Left lung (tissue), 10 donors: ENCODE results near the gene TCF12. TPM values are rescaled to one million over a fixed set of nuclear protein-coding genes. Genes with fewer than 3 reads are reported as not detected.
"Not testable (repeated sequence)": the region's sequence is repeated elsewhere in the genome, so short reads cannot be mapped to it uniquely, and the experiment has no call there.

Experiments
- ATAC-seq: fragments of 200-7000 bp; cut with Tn5 transposase; one replicate; pipeline ENCODE4 v1.9.1; 2020; ENCODE audit warnings: moderate library complexity
- DNase-seq, 4 donors: peaks; one replicate each; pipeline ENCODE4 v3.0.0-alpha.2; 2013 to 2020
- H3K27ac ChIP-seq, 2 donors: fragments of 200-600 bp; sonication (generic) in 1 of 2; one replicate each; pipeline versions ENCODE4 v1.5.0 to v1.8.0; 2020 to 2021
- H3K27me3 ChIP-seq, 2 donors: fragments of 200-600 bp; sonication (generic) in 1 of 2; one replicate each; pipeline versions ENCODE4 v1.5.0 to v1.8.0; 2020 to 2021
- H3K36me3 ChIP-seq, 2 donors: fragments of 200-600 bp; sonication (generic) in 1 of 2; one replicate each; pipeline versions ENCODE4 v1.5.0 to v1.8.0; 2020 to 2021
- H3K4me1 ChIP-seq, 2 donors: fragments of 200-600 bp; one replicate each; pipeline ENCODE4 v1.8.0; 2021
- H3K4me3 ChIP-seq, 2 donors: fragments of 200-600 bp; sonication (generic) in 1 of 2; one replicate each; pipeline versions ENCODE4 v1.5.0 to v1.8.0; 2020 to 2021; ENCODE audit warnings: mild to moderate bottlenecking in 1 of 2
- H3K9me3 ChIP-seq, 2 donors: fragments of 200-600 bp; sonication (generic) in 1 of 2; one replicate each; pipeline versions ENCODE4 v1.5.0 to v1.8.0; 2020 to 2021
- CTCF ChIP-seq, 2 donors: fragments of 200-600 bp; sonication (generic) in 1 of 2; IDR thresholded peaks; one replicate each; pipeline versions ENCODE4 v1.5.0 to v1.8.0; 2021; ENCODE audit warnings: antibody characterized with exemption in 2 of 2
- intact Hi-C, 2 donors: fragments of 100-400 bp; cut with DNase I; formaldehyde crosslinking; loops; one replicate each; pipeline versions ENCODE4 v1.11.2 to v1.14.2; 2022
- polyA plus RNA-seq, 6 donors: library from polyadenylated mRNA; unstranded; fragments of 120-200 nt; gene quantifications; one replicate each; pipeline ENCODE4 v1.2.1, GENCODE V29; 2013; ENCODE audit not compliant: insufficient read length in 6 of 6
- total RNA-seq, 2 donors: library from RNA; stranded (reverse); fragmentation: NEBNext Ultra II Directional; extraction: Animal tissue kit (Norgen Biotek cat#: 25700); gene quantifications; one replicate each; pipeline ENCODE4 v1.2.1, GENCODE V29; 2021
- donor health status: DM: no; HTN: yes; CAD: no.
- donor health status: DM: no; HTN: no; CAD: no.

The TCF12 gene
- total and polyA plus RNA-seq, 8 donors = 106 to 148 (median 130) TPM

- intact Hi-C loops = no loop called here
- no peak overlapping the region for H3K27ac ChIP-seq
- peaks cover 11 to 16% of the 10 kb centered on the region in 2 donors for H3K4me1 ChIP-seq
- H3K9me3 ChIP-seq = peaks cover 0 to 9% of the 10 kb centered on the region in 2 donors
- no peak for TF ChIP-seq CTCF (IDR thresholded peaks at IDR 0.05)
- DNase-seq (no peak), ATAC-seq (no peak)
- H3K4me3 ChIP-seq = no peak overlapping the region
- H3K27me3 ChIP-seq = no peaks in the 10 kb centered on the region
- H3K36me3 ChIP-seq = no peaks in the 10 kb centered on the region
Observed at GRCh38 chr15:56948000-56948763, 29.7 kb downstream of the TCF12 start.

- H3K4me3 ChIP-seq = no peak overlapping the region
- H3K27me3 ChIP-seq = no peaks in the 10 kb centered on the region
- H3K4me1 ChIP-seq = peaks cover 10 to 11% of the 10 kb centered on the region in 2 donors
- no peaks in the 10 kb centered on the region for H3K36me3 ChIP-seq
- TF ChIP-seq CTCF (IDR thresholded peaks at IDR 0.05) = no peak
- ATAC-seq = no peak
- intact Hi-C loops = no loop called here
- no peak overlapping the region for H3K27ac ChIP-seq
- no peak for DNase-seq
- H3K9me3 ChIP-seq = peaks cover 0 to 9% of the 10 kb centered on the region in 2 donors
Observed at GRCh38 chr15:56948764-56949101, 30.3 kb downstream of the TCF12 start.

- Histone ChIP-seq H3K27me3 (no peaks in the 10 kb centered on the region), H3K9me3 (peaks cover 0 to 16% of the 10 kb centered on the region in 2 donors), H3K4me1 (peaks cover 10 to 11% of the 10 kb centered on the region in 2 donors), H3K27ac (peak overlapping the region in 1 of 2 donors; percentile 18), H3K4me3 (no peak overlapping the region), H3K36me3 (no peaks in the 10 kb centered on the region)
- TF ChIP-seq CTCF (IDR thresholded peaks at IDR 0.05) = no peak
- intact Hi-C loops = no loop called here
- DNase-seq (no peak), ATAC-seq (no peak)
Observed at GRCh38 chr15:56950979-56951378, 32.5 kb downstream of the TCF12 start.

- H3K27me3 ChIP-seq = no peaks in the 10 kb centered on the region
- H3K9me3 ChIP-seq = peaks cover 0 to 25% of the 10 kb centered on the region in 2 donors
- intact Hi-C loops = no loop called here
- no peaks in the 10 kb centered on the region for H3K36me3 ChIP-seq
- no peak for ATAC-seq
- no peak overlapping the region for H3K4me3 ChIP-seq
- no peak for DNase-seq
- H3K4me1 ChIP-seq = peaks cover 6 to 11% of the 10 kb centered on the region in 2 donors
- TF ChIP-seq CTCF (IDR thresholded peaks at IDR 0.05) = no peak
- H3K27ac ChIP-seq = no peak overlapping the region
Observed at GRCh38 chr15:56953790-56954189, 35.3 kb downstream of the TCF12 start.

GRCh38 chr15:56955011-56955410 is 36.6 kb downstream of the TCF12 start:
- intact Hi-C loops, ATAC-seq, H3K36me3 ChIP-seq, H3K27ac ChIP-seq, H3K4me1 ChIP-seq, H3K27me3 ChIP-seq, DNase-seq, H3K4me3 ChIP-seq: not testable (repeated sequence)
- H3K9me3 ChIP-seq = peaks cover 0 to 25% of the 10 kb centered on the region in 2 donors

GRCh38 chr15:56956538-56956937 is 38.1 kb downstream of the TCF12 start:
- DNase-seq (no peak), ATAC-seq (no peak)
- TF ChIP-seq CTCF (IDR thresholded peaks at IDR 0.05) = no peak
- H3K36me3 ChIP-seq = no peaks in the 10 kb centered on the region
- H3K4me3 ChIP-seq = no peak overlapping the region
- no peaks in the 10 kb centered on the region for H3K27me3 ChIP-seq
- intact Hi-C loops = no loop called here
- peaks cover 0 to 3% of the 10 kb centered on the region in 2 donors for H3K4me1 ChIP-seq
- no peak overlapping the region for H3K27ac ChIP-seq
- H3K9me3 ChIP-seq = peaks cover 0 to 25% of the 10 kb centered on the region in 2 donors
